ENCODE results near the gene ZNF177.

Gene ZNF177

GRCh38 chr19:9348253-9348652, 14.6 kb upstream of the ZNF177 start:
- H3K9me2 ChIP-seq (replicated peaks; ENCODE audit: low read depth, low read length) = no peaks in the 10 kb centered on the region
- H3K4me1 ChIP-seq (ENCODE audit: insufficient read depth, low read length, poor library complexity, severe bottlenecking) = no peaks in the 10 kb centered on the region
- no peaks in the 10 kb centered on the region for H3K27me3 ChIP-seq (ENCODE audit: insufficient read depth, low read length, poor library complexity, severe bottlenecking)
- H3K36me3 ChIP-seq (ENCODE audit: insufficient read depth, low read length) = peaks cover 12% of the 10 kb centered on the region; the same call in 1 of the 2 replicates
- no peaks in the 10 kb centered on the region for H4K20me1 ChIP-seq (ENCODE audit: insufficient read depth, low read length, poor library complexity, severe bottlenecking)
- H2AFZ ChIP-seq (ENCODE audit: low read length) = no peak overlapping the region
- TF ChIP-seq EZH2phosphoT487 (IDR thresholded peaks at IDR 0.05; ENCODE audit: borderline replicate concordance) = no peak
- no peak for TF ChIP-seq CTCF (conservative IDR thresholded peaks at IDR 0.05; ENCODE audit: low read length)
- H3K79me2 ChIP-seq (ENCODE audit: insufficient read depth, low read length) = no peaks in the 10 kb centered on the region
- no peak overlapping the region for H3K4me3 ChIP-seq (ENCODE audit: low read length, poor library complexity, severe bottlenecking)
- H3K4me2 ChIP-seq (ENCODE audit: low read depth, low read length, poor library complexity, severe bottlenecking) = no peak overlapping the region
- no peaks in the 10 kb centered on the region for H3F3A ChIP-seq (ENCODE audit: low read depth)
- no peak overlapping the region for H3K9ac ChIP-seq (ENCODE audit: low read depth, low read length, poor library complexity, severe bottlenecking)
- peaks cover 19% of the 10 kb centered on the region; the same call in 1 of the 2 replicates for H3K9me3 ChIP-seq (ENCODE audit: insufficient read depth, low read depth, low read length)

- Histone ChIP-seq H4K20me1 (ENCODE audit: insufficient read depth, low read length, poor library complexity, severe bottlenecking) (no peaks in the 10 kb centered on the region), H3K9me2 (replicated peaks; ENCODE audit: low read depth, low read length) (no peaks in the 10 kb centered on the region), H3K27me3 (ENCODE audit: insufficient read depth, low read length, poor library complexity, severe bottlenecking) (no peaks in the 10 kb centered on the region), H3K79me2 (ENCODE audit: insufficient read depth, low read length) (no peaks in the 10 kb centered on the region), H3K4me3 (ENCODE audit: low read length, poor library complexity, severe bottlenecking) (no peak overlapping the region), H3K9ac (ENCODE audit: low read depth, low read length, poor library complexity, severe bottlenecking) (no peak overlapping the region), H3F3A (ENCODE audit: low read depth) (no peaks in the 10 kb centered on the region), H3K9me3 (ENCODE audit: insufficient read depth, low read depth, low read length) (peaks cover 14% of the 10 kb centered on the region; the same call in 1 of the 2 replicates), H3K36me3 (ENCODE audit: insufficient read depth, low read length) (peaks cover 8% of the 10 kb centered on the region; the same call in 1 of the 2 replicates), H2AFZ (ENCODE audit: low read length) (no peak overlapping the region), H3K4me1 (ENCODE audit: insufficient read depth, low read length, poor library complexity, severe bottlenecking) (no peaks in the 10 kb centered on the region), H3K4me2 (ENCODE audit: low read depth, low read length, poor library complexity, severe bottlenecking) (no peak overlapping the region)
- TF ChIP-seq CTCF (conservative IDR thresholded peaks at IDR 0.05; ENCODE audit: low read length) (no peak), EZH2phosphoT487 (IDR thresholded peaks at IDR 0.05; ENCODE audit: borderline replicate concordance) (no peak)
Observed at GRCh38 chr19:9348671-9349070, 14.1 kb upstream of the ZNF177 start.

- no peaks in the 10 kb centered on the region for H3K27me3 ChIP-seq (ENCODE audit: insufficient read depth, low read length, poor library complexity, severe bottlenecking)
- no peak overlapping the region for H2AFZ ChIP-seq (ENCODE audit: low read length)
- TF ChIP-seq CTCF (conservative IDR thresholded peaks at IDR 0.05; ENCODE audit: low read length) = no peak
- no peaks in the 10 kb centered on the region for H3F3A ChIP-seq (ENCODE audit: low read depth)
- H3K9ac ChIP-seq (ENCODE audit: low read depth, low read length, poor library complexity, severe bottlenecking) = no peak overlapping the region
- no peaks in the 10 kb centered on the region for H3K79me2 ChIP-seq (ENCODE audit: insufficient read depth, low read length)
- H3K4me1 ChIP-seq (ENCODE audit: insufficient read depth, low read length, poor library complexity, severe bottlenecking) = no peaks in the 10 kb centered on the region
- no peaks in the 10 kb centered on the region for H4K20me1 ChIP-seq (ENCODE audit: insufficient read depth, low read length, poor library complexity, severe bottlenecking)
- H3K9me3 ChIP-seq (ENCODE audit: insufficient read depth, low read depth, low read length) = no peaks in the 10 kb centered on the region
- no peak overlapping the region for H3K4me3 ChIP-seq (ENCODE audit: low read length, poor library complexity, severe bottlenecking)
- H3K9me2 ChIP-seq (replicated peaks; ENCODE audit: low read depth, low read length) = no peaks in the 10 kb centered on the region
- no peaks in the 10 kb centered on the region for H3K36me3 ChIP-seq (ENCODE audit: insufficient read depth, low read length)
- no peak overlapping the region for H3K4me2 ChIP-seq (ENCODE audit: low read depth, low read length, poor library complexity, severe bottlenecking)
Observed at GRCh38 chr19:9352505-9352904, 10.3 kb upstream of the ZNF177 start.
